Astrocyte of the spinal cord (primary cell): Measurements from ENCODE around the gene MS4A4E.
"Not testable (repeated sequence)": the region's sequence is repeated elsewhere in the genome, so short reads cannot be mapped to it uniquely, and the experiment has no call there.

Experiments
- DNase-seq: peaks from one replicate; pipeline ENCODE4 v3.0.0; 2011; ENCODE audit warnings: low read depth, low spot score
- H3K4me3 ChIP-seq: 2 replicates; pipeline ENCODE4 v1.5.1; 2011; ENCODE audit warnings: low read depth, mild to moderate bottlenecking, low read length, moderate library complexity
- in situ Hi-C: cut with HindIII; loops from 2 replicates; pipeline ENCODE4 v1.10.0; 2017; ENCODE audit warnings: low sequenced_read_pairs
- TF ChIP-seq, protein P1 (sequence below): IDR thresholded peaks from 2 replicates; pipeline ENCODE4 v1.5.1; 2012; ENCODE audit warnings: low read depth, mild to moderate bottlenecking, low read length, inconsistent platforms

The MS4A4E gene

GRCh38 chr11:60208146-60208895 lies 34.6 kb downstream of the MS4A4E start:
- in situ Hi-C loops = no loop called here
- DNase-seq = no peak
- TF ChIP-seq, protein P1, sequence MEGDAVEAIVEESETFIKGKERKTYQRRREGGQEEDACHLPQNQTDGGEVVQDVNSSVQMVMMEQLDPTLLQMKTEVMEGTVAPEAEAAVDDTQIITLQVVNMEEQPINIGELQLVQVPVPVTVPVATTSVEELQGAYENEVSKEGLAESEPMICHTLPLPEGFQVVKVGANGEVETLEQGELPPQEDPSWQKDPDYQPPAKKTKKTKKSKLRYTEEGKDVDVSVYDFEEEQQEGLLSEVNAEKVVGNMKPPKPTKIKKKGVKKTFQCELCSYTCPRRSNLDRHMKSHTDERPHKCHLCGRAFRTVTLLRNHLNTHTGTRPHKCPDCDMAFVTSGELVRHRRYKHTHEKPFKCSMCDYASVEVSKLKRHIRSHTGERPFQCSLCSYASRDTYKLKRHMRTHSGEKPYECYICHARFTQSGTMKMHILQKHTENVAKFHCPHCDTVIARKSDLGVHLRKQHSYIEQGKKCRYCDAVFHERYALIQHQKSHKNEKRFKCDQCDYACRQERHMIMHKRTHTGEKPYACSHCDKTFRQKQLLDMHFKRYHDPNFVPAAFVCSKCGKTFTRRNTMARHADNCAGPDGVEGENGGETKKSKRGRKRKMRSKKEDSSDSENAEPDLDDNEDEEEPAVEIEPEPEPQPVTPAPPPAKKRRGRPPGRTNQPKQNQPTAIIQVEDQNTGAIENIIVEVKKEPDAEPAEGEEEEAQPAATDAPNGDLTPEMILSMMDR = no peak
- H3K4me3 ChIP-seq = no peak overlapping the region

GRCh38 chr11:60206616-60207015 lies 36.3 kb downstream of the MS4A4E start:
- no peak for DNase-seq
- TF ChIP-seq, protein P1 = no peak
- H3K4me3 ChIP-seq = no peak overlapping the region
- in situ Hi-C loops = no loop called here

GRCh38 chr11:60204922-60205321 lies 38.0 kb downstream of the MS4A4E start:
- TF ChIP-seq, protein P1 = no peak
- DNase-seq = no peak
- H3K4me3 ChIP-seq = no peak overlapping the region
- in situ Hi-C loops = no loop called here

DNA sequence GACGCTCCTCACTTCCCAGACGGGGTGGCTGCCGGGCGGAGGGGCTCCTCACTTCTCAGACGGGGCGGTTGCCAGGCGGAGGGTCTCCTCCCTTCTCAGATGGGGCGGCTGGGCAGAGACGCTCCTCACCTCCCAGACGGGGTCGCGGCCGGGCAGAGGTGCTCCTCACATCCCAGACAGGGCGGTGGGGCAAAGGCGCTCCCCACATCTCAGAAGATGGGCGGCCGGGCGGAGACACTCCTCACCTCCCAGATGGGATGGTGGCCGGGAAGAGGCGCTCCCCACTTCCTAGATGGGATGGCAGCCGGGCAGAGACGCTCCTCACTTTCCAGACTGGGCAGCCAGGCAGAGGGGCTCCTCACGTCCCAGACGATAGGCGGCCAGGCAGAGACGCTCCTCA lies 41.6 kb downstream of the MS4A4E start:
- in situ Hi-C loops, DNase-seq, H3K4me3 ChIP-seq: not testable (repeated sequence)

DNA sequence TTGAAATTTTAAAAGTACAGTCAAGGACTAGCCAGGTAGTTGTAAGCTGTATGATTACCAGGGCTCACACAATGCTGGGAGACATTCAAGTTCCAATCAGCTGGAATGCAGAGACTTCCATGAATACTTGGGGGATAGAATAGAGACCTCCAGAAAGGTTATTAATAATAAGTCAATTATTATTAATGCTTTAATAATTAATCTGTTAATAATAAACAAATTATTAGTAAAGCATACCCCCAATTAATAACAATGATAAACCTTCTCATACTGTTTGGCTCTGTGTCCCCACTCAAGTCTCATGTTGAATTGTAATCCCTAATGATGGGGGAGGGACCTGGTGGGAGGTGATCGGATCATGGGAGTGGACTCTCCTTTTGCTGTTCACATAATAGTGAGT lies 45.5 kb downstream of the MS4A4E start:
- in situ Hi-C loops = no loop called here
- no peak for DNase-seq
- TF ChIP-seq, protein P1 = no peak
- H3K4me3 ChIP-seq = no peak overlapping the region

DNA sequence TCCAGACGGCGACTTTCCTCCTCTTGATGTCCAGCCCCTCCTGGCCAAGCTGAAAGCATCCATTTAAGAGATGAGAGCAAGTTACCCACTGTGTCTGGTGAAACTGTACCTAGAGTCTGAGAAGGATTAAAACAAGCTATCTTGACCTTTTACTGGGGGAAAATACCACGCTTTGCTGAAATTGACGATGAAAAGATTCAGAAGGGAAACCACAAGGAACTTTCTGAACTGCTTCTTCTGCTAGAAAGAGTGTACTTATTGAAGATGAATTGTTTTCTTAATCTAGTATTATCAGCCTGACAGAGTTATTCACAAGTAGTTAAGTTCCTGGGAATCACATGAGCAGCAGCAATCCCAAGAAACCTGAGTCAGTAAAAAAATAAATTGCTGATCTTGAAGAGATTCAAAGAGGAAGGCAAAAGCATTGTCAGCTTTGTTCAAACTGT lies 47.0 kb downstream of the MS4A4E start:
- TF ChIP-seq, protein P1 = no peak
- H3K4me3 ChIP-seq = no peak overlapping the region
- in situ Hi-C loops = no loop called here
- DNase-seq = no peak

DNA sequence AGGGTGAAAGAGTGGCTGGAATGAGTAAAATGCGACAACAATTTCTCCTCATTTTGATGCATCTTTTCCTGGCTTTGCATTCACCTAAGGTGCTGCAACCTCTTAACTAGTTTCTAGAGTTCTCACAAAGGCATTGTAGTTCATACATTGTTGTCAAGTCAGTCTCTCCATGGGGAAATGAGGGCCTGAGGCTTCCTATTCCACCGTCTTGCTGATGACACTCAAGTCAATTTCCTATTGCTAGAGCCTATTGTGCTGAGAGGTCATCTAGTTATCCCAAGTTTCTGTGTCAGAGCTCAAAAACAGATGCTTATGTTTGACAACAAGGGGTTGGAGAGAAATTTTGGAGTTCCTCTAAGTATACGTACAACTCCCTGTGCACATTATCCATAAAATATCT lies 48.4 kb downstream of the MS4A4E start:
- in situ Hi-C loops = no loop called here
- TF ChIP-seq, protein P1 = no peak
- no peak overlapping the region for H3K4me3 ChIP-seq
- no peak for DNase-seq
